ENCODE results near the gene EIF3L.

Gene EIF3L

GRCh38 chr22:37809672-37810333 lies 39.4 kb upstream of the EIF3L start:
- Histone ChIP-seq H3K23ac (ENCODE audit: low read length in 2 of 2) (no peak overlapping the region), H3K27me3 (ENCODE audit: control insufficient read depth in 1 of 2, insufficient read depth in 1 of 2, low read length in 2 of 2) (no peaks in the 10 kb centered on the region), H4K8ac (ENCODE audit: low read length) (no peak overlapping the region), H3K79me1 (replicated peaks; ENCODE audit: low read length, poor library complexity, severe bottlenecking) (peaks cover 14% of the 10 kb centered on the region), H3K36me3 (ENCODE audit: control insufficient read depth in 1 of 2, insufficient read depth in 2 of 2, low read depth in 1 of 2, low read length in 2 of 2) (peaks cover 6 to 21% of the 10 kb centered on the region in 2 experiments), H2BK12ac (ENCODE audit: low read length in 2 of 2) (no peak overlapping the region), H3K18ac (ENCODE audit: low read depth in 1 of 2, low read length in 2 of 2) (no peak overlapping the region), H3K9ac (ENCODE audit: low read length) (no peak overlapping the region), H2BK15ac (ENCODE audit: low read depth, poor library complexity, severe bottlenecking) (no peak overlapping the region), H3K9me3 (ENCODE audit: control insufficient read depth, low read length) (no peaks in the 10 kb centered on the region), H3K4me3 (ENCODE audit: insufficient read depth in 1 of 2, low read depth in 1 of 2, low read length in 2 of 2) (no peak overlapping the region), H2BK120ac (ENCODE audit: low read depth, low read length) (no peak overlapping the region), H2BK5ac (ENCODE audit: low read depth, low read length, poor library complexity, severe bottlenecking) (no peak overlapping the region), H2AK5ac (ENCODE audit: low read length, severe bottlenecking) (no peak overlapping the region), H2AFZ (ENCODE audit: low read depth, low read length) (no peak overlapping the region), H3K4me2 (ENCODE audit: low read length, poor library complexity, severe bottlenecking) (no peak overlapping the region), H4K91ac (ENCODE audit: low read length) (no peak overlapping the region), H3K14ac (ENCODE audit: low read length in 2 of 2) (no peak overlapping the region), H3K4ac (ENCODE audit: low read depth in 1 of 2, low read length in 2 of 2) (no peak overlapping the region), H3K27ac (ENCODE audit: low read length, poor library complexity, severe bottlenecking) (no peak overlapping the region), H3K4me1 (ENCODE audit: control insufficient read depth, insufficient read depth, low read depth, low read length) (peaks cover 19% of the 10 kb centered on the region)
- 94% methylated on average over 5 of the region's 5 CpGs for WGBS
- no peak for DNase-seq

- no peak overlapping the region for H3K23ac ChIP-seq (ENCODE audit: low read length in 2 of 2)
- H3K79me1 ChIP-seq (replicated peaks; ENCODE audit: low read length, poor library complexity, severe bottlenecking): peaks cover 8% of the 10 kb centered on the region
- no peak overlapping the region for H3K9ac ChIP-seq (ENCODE audit: low read length)
- no peak overlapping the region for H2BK15ac ChIP-seq (ENCODE audit: low read depth, poor library complexity, severe bottlenecking)
- H3K27ac ChIP-seq (ENCODE audit: low read length, poor library complexity, severe bottlenecking): no peak overlapping the region
- H3K36me3 ChIP-seq (ENCODE audit: control insufficient read depth in 1 of 2, insufficient read depth in 2 of 2, low read depth in 1 of 2, low read length in 2 of 2): peaks cover 13 to 42% of the 10 kb centered on the region in 2 experiments
- H2BK12ac ChIP-seq (ENCODE audit: low read length in 2 of 2): no peak overlapping the region
- no peak overlapping the region for H4K91ac ChIP-seq (ENCODE audit: low read length)
- H3K27me3 ChIP-seq (ENCODE audit: control insufficient read depth in 1 of 2, insufficient read depth in 1 of 2, low read length in 2 of 2): no peaks in the 10 kb centered on the region
- H2BK5ac ChIP-seq (ENCODE audit: low read depth, low read length, poor library complexity, severe bottlenecking): no peak overlapping the region
- no peak overlapping the region for H3K4me2 ChIP-seq (ENCODE audit: low read length, poor library complexity, severe bottlenecking)
- DNase-seq: no peak
- H3K9me3 ChIP-seq (ENCODE audit: control insufficient read depth, low read length): no peaks in the 10 kb centered on the region
- peaks cover 6% of the 10 kb centered on the region for H3K4me1 ChIP-seq (ENCODE audit: control insufficient read depth, insufficient read depth, low read depth, low read length)
- H4K8ac ChIP-seq (ENCODE audit: low read length): no peak overlapping the region
- no peak overlapping the region for H3K4me3 ChIP-seq (ENCODE audit: insufficient read depth in 1 of 2, low read depth in 1 of 2, low read length in 2 of 2)
- no peak overlapping the region for H2BK120ac ChIP-seq (ENCODE audit: low read depth, low read length)
- no peak overlapping the region for H2AFZ ChIP-seq (ENCODE audit: low read depth, low read length)
- no peak overlapping the region for H2AK5ac ChIP-seq (ENCODE audit: low read length, severe bottlenecking)
- no peak overlapping the region for H3K4ac ChIP-seq (ENCODE audit: low read depth in 1 of 2, low read length in 2 of 2)
- H3K14ac ChIP-seq (ENCODE audit: low read length in 2 of 2): no peak overlapping the region
- WGBS: 100% methylated on average over 2 of the region's 2 CpGs
- no peak overlapping the region for H3K18ac ChIP-seq (ENCODE audit: low read depth in 1 of 2, low read length in 2 of 2)
Measured at GRCh38 chr22:37811867-37812266, 37.4 kb upstream of the EIF3L start.

GRCh38 chr22:37812869-37813678 lies 36.1 kb upstream of the EIF3L start:
- H3K4me3 ChIP-seq (ENCODE audit: insufficient read depth in 1 of 2, low read depth in 1 of 2, low read length in 2 of 2): no peak overlapping the region
- H2BK120ac ChIP-seq (ENCODE audit: low read depth, low read length): no peak overlapping the region
- H2AK5ac ChIP-seq (ENCODE audit: low read length, severe bottlenecking): no peak overlapping the region
- no peak overlapping the region for H4K91ac ChIP-seq (ENCODE audit: low read length)
- 97% methylated on average over 26 of the region's 27 CpGs for WGBS
- no peak for DNase-seq
- no peak overlapping the region for H3K18ac ChIP-seq (ENCODE audit: low read depth in 1 of 2, low read length in 2 of 2)
- H3K36me3 ChIP-seq (ENCODE audit: control insufficient read depth in 1 of 2, insufficient read depth in 2 of 2, low read depth in 1 of 2, low read length in 2 of 2): peaks cover 13 to 43% of the 10 kb centered on the region in 2 experiments
- no peak overlapping the region for H3K4ac ChIP-seq (ENCODE audit: low read depth in 1 of 2, low read length in 2 of 2)
- peaks cover 4% of the 10 kb centered on the region for H3K4me1 ChIP-seq (ENCODE audit: control insufficient read depth, insufficient read depth, low read depth, low read length)
- H3K27me3 ChIP-seq (ENCODE audit: control insufficient read depth in 1 of 2, insufficient read depth in 1 of 2, low read length in 2 of 2): no peaks in the 10 kb centered on the region
- H2BK5ac ChIP-seq (ENCODE audit: low read depth, low read length, poor library complexity, severe bottlenecking): no peak overlapping the region
- H3K4me2 ChIP-seq (ENCODE audit: low read length, poor library complexity, severe bottlenecking): no peak overlapping the region
- no peak overlapping the region for H4K8ac ChIP-seq (ENCODE audit: low read length)
- no peaks in the 10 kb centered on the region for H3K9me3 ChIP-seq (ENCODE audit: control insufficient read depth, low read length)
- no peak overlapping the region for H3K14ac ChIP-seq (ENCODE audit: low read length in 2 of 2)
- H2BK12ac ChIP-seq (ENCODE audit: low read length in 2 of 2): no peak overlapping the region
- no peak overlapping the region for H3K9ac ChIP-seq (ENCODE audit: low read length)
- no peak overlapping the region for H3K23ac ChIP-seq (ENCODE audit: low read length in 2 of 2)
- no peak overlapping the region for H2BK15ac ChIP-seq (ENCODE audit: low read depth, poor library complexity, severe bottlenecking)
- no peak overlapping the region for H2AFZ ChIP-seq (ENCODE audit: low read depth, low read length)
- H3K79me1 ChIP-seq (replicated peaks; ENCODE audit: low read length, poor library complexity, severe bottlenecking): peaks cover 6% of the 10 kb centered on the region
- no peak overlapping the region for H3K27ac ChIP-seq (ENCODE audit: low read length, poor library complexity, severe bottlenecking)

GRCh38 chr22:37815593-37815992 lies 33.6 kb upstream of the EIF3L start:
- no peaks in the 10 kb centered on the region for H3K9me3 ChIP-seq (ENCODE audit: control insufficient read depth, low read length)
- H3K4me1 ChIP-seq (ENCODE audit: control insufficient read depth, insufficient read depth, low read depth, low read length): peaks cover 15% of the 10 kb centered on the region
- H3K23ac ChIP-seq (ENCODE audit: low read length in 2 of 2): no peak overlapping the region
- H2BK5ac ChIP-seq (ENCODE audit: low read depth, low read length, poor library complexity, severe bottlenecking): no peak overlapping the region
- no peak overlapping the region for H3K18ac ChIP-seq (ENCODE audit: low read depth in 1 of 2, low read length in 2 of 2)
- H2AFZ ChIP-seq (ENCODE audit: low read depth, low read length): no peak overlapping the region
- no peak overlapping the region for H2BK120ac ChIP-seq (ENCODE audit: low read depth, low read length)
- peaks cover 1% of the 10 kb centered on the region for H3K79me1 ChIP-seq (replicated peaks; ENCODE audit: low read length, poor library complexity, severe bottlenecking)
- H2BK12ac ChIP-seq (ENCODE audit: low read length in 2 of 2): no peak overlapping the region
- H4K8ac ChIP-seq (ENCODE audit: low read length): no peak overlapping the region
- peaks cover 13 to 16% of the 10 kb centered on the region in 2 experiments for H3K27me3 ChIP-seq (ENCODE audit: control insufficient read depth in 1 of 2, insufficient read depth in 1 of 2, low read length in 2 of 2)
- H4K91ac ChIP-seq (ENCODE audit: low read length): no peak overlapping the region
- H3K9ac ChIP-seq (ENCODE audit: low read length): no peak overlapping the region
- peaks cover 13 to 39% of the 10 kb centered on the region in 2 experiments for H3K36me3 ChIP-seq (ENCODE audit: control insufficient read depth in 1 of 2, insufficient read depth in 2 of 2, low read depth in 1 of 2, low read length in 2 of 2)
- H3K14ac ChIP-seq (ENCODE audit: low read length in 2 of 2): no peak overlapping the region
- H3K4ac ChIP-seq (ENCODE audit: low read depth in 1 of 2, low read length in 2 of 2): no peak overlapping the region
- no peak overlapping the region for H3K4me2 ChIP-seq (ENCODE audit: low read length, poor library complexity, severe bottlenecking)
- no peak for DNase-seq
- 95% methylated on average over 12 of the region's 12 CpGs for WGBS
- no peak overlapping the region for H3K4me3 ChIP-seq (ENCODE audit: insufficient read depth in 1 of 2, low read depth in 1 of 2, low read length in 2 of 2)
- H2BK15ac ChIP-seq (ENCODE audit: low read depth, poor library complexity, severe bottlenecking): no peak overlapping the region
- no peak overlapping the region for H3K27ac ChIP-seq (ENCODE audit: low read length, poor library complexity, severe bottlenecking)
- H2AK5ac ChIP-seq (ENCODE audit: low read length, severe bottlenecking): no peak overlapping the region
